ENCODE data around the gene EHMT1. TPM values are rescaled to one million over a fixed set of nuclear protein-coding genes. Genes with fewer than 3 reads are reported as not detected.

Gene EHMT1
- total RNA-seq, 4 donors from 2014 or later: 77.2 to 300 (median 161) TPM

GRCh38 chr9:137765536-137765935 is 146.7 kb downstream of the EHMT1 start:
- no peak for DNase-seq
- Histone ChIP-seq H3K36me3 (peaks cover 0 to 67% (median 0%) of the 10 kb centered on the region in 3 donors), H3K27me3 (no peaks in the 10 kb centered on the region), H3K4me1 (peaks cover 0 to 7% (median 0%) of the 10 kb centered on the region in 4 donors), H3K4me3 (no peak overlapping the region), H3K27ac (no peak overlapping the region), H3K9me3 (no peaks in the 10 kb centered on the region)
- TF ChIP-seq POLR2A (IDR thresholded peaks at IDR 0.05) (no peak), CTCF (IDR thresholded peaks at IDR 0.05) (no peak)

GRCh38 chr9:137771580-137771979 is 152.8 kb downstream of the EHMT1 start:
- no peak overlapping the region for H3K27ac ChIP-seq
- no peak for DNase-seq
- TF ChIP-seq CTCF (IDR thresholded peaks at IDR 0.05): no peak
- TF ChIP-seq POLR2A (IDR thresholded peaks at IDR 0.05): no peak
- H3K36me3 ChIP-seq: peaks cover 0 to 63% (median 0%) of the 10 kb centered on the region in 3 donors
- H3K9me3 ChIP-seq: no peaks in the 10 kb centered on the region
- no peak overlapping the region for H3K4me3 ChIP-seq
- H3K4me1 ChIP-seq: peaks cover 0 to 4% (median 0%) of the 10 kb centered on the region in 4 donors
- H3K27me3 ChIP-seq: no peaks in the 10 kb centered on the region

- Histone ChIP-seq H3K27me3 (no peaks in the 10 kb centered on the region), H3K4me1 (peaks cover 0 to 4% (median 0%) of the 10 kb centered on the region in 4 donors), H3K9me3 (no peaks in the 10 kb centered on the region), H3K27ac (no peak overlapping the region), H3K4me3 (no peak overlapping the region), H3K36me3 (peaks cover 0 to 62% (median 0%) of the 10 kb centered on the region in 3 donors)
- DNase-seq: no peak
- TF ChIP-seq POLR2A (IDR thresholded peaks at IDR 0.05): no peak
- TF ChIP-seq CTCF (IDR thresholded peaks at IDR 0.05): no peak
These were observed 153.6 kb downstream of the EHMT1 start for GRCh38 chr9:137772281-137772873.

- no peak for DNase-seq
- Histone ChIP-seq H3K4me3 (no peak overlapping the region), H3K27me3 (no peaks in the 10 kb centered on the region), H3K9me3 (no peaks in the 10 kb centered on the region), H3K27ac (no peak overlapping the region), H3K4me1 (peaks cover 0 to 4% (median 0%) of the 10 kb centered on the region in 4 donors), H3K36me3 (peaks cover 0 to 76% (median 0%) of the 10 kb centered on the region in 3 donors)
- TF ChIP-seq CTCF (IDR thresholded peaks at IDR 0.05): no peak
- no peak for TF ChIP-seq POLR2A (IDR thresholded peaks at IDR 0.05)
These were observed 156.1 kb downstream of the EHMT1 start for GRCh38 chr9:137774775-137775386.

- Histone ChIP-seq H3K4me1 (peaks cover 0 to 4% (median 0%) of the 10 kb centered on the region in 4 donors), H3K9me3 (no peaks in the 10 kb centered on the region), H3K4me3 (no peak overlapping the region), H3K27me3 (no peaks in the 10 kb centered on the region), H3K36me3 (peaks cover 0 to 73% (median 0%) of the 10 kb centered on the region in 3 donors), H3K27ac (no peak overlapping the region)
- DNase-seq: no peak
- no peak for TF ChIP-seq CTCF (IDR thresholded peaks at IDR 0.05)
- no peak for TF ChIP-seq POLR2A (IDR thresholded peaks at IDR 0.05)
These were observed 157.6 kb downstream of the EHMT1 start for GRCh38 chr9:137776306-137776995.

All from Peyer's patch (tissue), 4 donors.